ENCODE results near the gene GID4. TPM values are rescaled to one million over a fixed set of nuclear protein-coding genes. Genes with fewer than 3 reads are reported as not detected.

Gene GID4
- total and polyA plus RNA-seq, 9 of the 15 experiments (the other 6 are each of a cell fraction or from before 2014, with no cell fraction given): 1.2 to 6.4 (median 3.7) TPM

- TF ChIP-seq ZNF407 (IDR thresholded peaks at IDR 0.05; ENCODE audit: low read depth) (peak; percentile 93), DLX4 (CRISPR knock-in tag; IDR thresholded peaks at IDR 0.05) (no peak), ZNF277 (CRISPR knock-in tag; IDR thresholded peaks at IDR 0.05; ENCODE audit: borderline replicate concordance) (no peak), NFYB (IDR thresholded peaks at IDR 0.05; ENCODE audit: extremely low read depth, insufficient read length) (peak; percentile 94), ZBTB11 (CRISPR knock-in tag; IDR thresholded peaks at IDR 0.05) (peak in 1 of 3 experiments; percentile 71; a peak in 2 of 6 replicates), SP2 (IDR thresholded peaks at IDR 0.05; ENCODE audit: extremely low read depth, low read depth, low read length, poor library complexity, severe bottlenecking) (peak; percentile 80), ATF7 (IDR thresholded peaks at IDR 0.05) (peak; percentile 82), ELF4 (CRISPR knock-in tag; IDR thresholded peaks at IDR 0.05) (0 out of 2 replicates have a peak, but pooled peaks have one; percentile 27), EGR1 (conservative IDR thresholded peaks at IDR 0.05) (peak; percentile 83), E2F6 (IDR thresholded peaks at IDR 0.05; ENCODE audit: borderline replicate concordance in 1 of 2, extremely low read depth in 1 of 2, insufficient read depth in 1 of 2, insufficient read length in 1 of 2, low read depth in 1 of 2, low read length in 1 of 2, poor library complexity in 1 of 2, severe bottlenecking in 1 of 2) (peak; percentile 37 to 57)
Observed at GRCh38 chr17:18038861-18039534, at the start of gene GID4, which contains the start of gene ATPAF2 (continued).
